HG03280 (cell line): Measurements from ENCODE around the gene ZBTB3.
"Not testable (repeated sequence)": the region's sequence is repeated elsewhere in the genome, so short reads cannot be mapped to it uniquely, and the experiment has no call there.

Experiments used
- ATAC-seq: cut with Tn5 transposase; IDR thresholded peaks from one replicate; pipeline ENCODE4 v1.9.1; 2021; ENCODE audit warnings: mild to moderate bottlenecking, moderate library complexity; ENCODE audit not compliant: unreplicated experiment

The ZBTB3 gene

DNA sequence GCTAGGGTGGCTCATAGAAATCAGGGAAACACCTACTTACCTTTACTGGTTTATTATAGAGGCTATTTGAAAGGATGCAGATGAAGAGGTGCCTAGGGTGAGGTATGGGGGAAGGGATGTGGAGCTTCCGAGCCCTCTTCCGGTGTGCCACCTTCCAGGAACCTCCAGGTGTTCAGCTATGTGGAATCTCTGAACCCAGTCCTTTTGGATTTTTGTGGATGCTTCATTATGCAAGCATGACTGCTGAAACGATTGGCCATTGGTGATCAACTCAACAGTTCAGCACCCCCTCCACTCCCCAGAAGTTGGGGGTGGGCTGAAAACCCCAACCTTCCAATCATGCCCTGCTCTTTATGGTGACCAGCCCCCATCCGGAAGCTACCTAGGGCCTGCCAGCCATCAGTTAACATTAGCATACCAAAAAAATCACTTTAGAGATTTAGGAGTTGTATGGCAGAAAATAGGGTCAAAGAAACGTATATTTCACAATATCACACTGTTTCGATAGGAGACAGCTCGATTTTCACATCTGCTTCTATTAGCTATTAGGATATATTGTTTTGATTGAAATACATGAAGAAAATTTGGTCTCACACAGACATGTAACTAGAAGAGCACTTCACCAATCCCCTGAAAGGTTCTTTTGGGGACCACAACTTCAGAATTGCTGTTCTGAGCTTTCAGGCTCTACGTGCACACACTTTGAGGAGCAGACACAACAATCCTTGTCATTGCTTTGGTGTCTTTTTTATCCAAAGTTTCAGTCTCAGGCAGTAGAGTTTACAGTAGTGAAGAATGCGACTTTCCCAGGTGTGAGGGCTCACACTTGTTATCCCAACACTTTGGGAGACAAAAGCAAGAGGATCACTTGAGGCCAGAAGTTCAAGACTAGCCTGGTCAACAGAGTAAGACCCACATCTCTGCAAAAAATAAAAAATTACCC, 4.2 kb upstream of the ZBTB3 start:
- ATAC-seq: no peak

DNA sequence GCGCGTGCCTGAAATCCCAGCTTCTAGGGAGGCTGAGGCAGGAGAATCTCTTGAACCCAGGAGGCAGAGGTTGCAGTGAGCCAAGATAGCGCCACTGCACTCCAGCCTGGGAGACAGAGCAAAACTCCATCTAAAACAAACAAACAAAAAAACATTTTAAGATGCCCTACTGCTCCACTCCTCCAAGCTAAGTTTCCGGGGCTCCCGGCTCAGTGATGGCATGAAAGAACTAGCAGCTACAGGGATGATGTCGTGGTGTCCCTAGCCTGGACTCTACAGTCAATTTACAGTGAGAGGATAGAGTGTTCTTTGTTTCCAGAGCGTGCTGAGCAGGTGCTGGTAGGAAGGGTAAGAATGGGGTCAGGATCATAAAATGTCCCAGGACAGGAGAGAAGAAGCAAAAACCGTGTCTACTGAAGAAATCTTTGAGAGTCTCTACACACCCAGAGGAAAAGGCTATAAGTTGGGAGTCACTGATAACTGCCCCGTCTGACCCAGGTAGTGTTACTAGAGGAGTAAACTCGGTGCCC, 1.2 kb upstream of the ZBTB3 start:
- ATAC-seq: no peak

DNA sequence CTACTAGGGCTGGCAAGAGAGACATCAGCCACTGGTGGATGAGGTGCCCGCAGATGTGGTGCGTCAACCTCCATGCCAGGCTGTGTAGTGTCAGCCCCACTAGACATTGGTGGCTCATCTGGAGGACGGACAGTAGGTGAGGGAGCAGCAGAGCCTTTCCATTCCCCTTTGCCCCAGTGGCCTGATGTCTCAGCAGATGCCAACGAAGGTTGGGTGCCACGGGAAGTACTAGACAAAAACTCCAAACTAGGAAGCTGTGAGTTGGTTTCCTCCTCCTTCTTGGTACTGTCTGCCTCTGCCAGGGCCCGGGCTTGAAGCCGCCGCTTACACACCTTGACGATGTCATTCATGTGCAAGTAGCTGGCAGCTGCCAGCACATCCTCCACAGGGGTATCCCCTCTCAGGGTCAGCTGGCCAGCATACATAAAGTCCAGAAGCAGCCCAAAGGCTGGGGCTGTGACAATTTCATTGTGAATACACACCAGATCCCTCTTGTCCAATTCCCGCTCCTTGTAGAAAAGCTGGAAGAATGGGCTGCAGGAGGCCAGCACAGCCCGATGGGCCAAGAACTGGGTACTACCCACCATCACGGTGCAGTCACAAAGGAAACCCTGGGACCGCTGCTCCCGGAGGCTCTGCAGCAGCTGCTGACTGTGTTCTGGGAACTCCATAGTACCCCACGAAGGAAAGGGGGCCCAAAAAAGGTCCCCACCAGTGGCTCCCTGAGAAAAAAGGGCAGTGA, 795 bp downstream of the ZBTB3 start:
- peak; percentile 4 for ATAC-seq

GRCh38 chr11:62752177-62752785, 1.7 kb downstream of the ZBTB3 start:
- ATAC-seq: no peak

DNA sequence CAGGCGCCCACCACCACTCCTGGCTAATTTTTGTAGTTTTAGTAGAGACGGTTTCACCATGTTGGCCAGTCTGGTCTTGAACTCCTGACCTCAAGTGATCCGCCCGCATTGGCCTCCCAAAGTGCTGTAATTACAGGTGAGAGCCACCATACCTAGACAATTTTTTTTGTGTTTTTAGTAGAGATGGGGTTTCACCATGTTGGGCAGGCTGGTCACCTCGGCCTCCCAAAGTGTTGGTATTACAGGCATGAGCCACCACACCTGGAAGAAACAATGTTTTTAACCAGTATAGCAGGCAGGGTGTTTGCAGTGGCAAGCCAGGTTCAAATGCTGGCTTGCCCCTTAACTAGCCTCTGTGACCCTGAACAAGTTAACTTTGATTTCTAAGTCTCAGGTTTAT, 4.0 kb downstream of the ZBTB3 start:
- ATAC-seq: not testable (repeated sequence)

GRCh38 chr11:62747475-62748160, 6.3 kb downstream of the ZBTB3 start:
- no peak for ATAC-seq

DNA sequence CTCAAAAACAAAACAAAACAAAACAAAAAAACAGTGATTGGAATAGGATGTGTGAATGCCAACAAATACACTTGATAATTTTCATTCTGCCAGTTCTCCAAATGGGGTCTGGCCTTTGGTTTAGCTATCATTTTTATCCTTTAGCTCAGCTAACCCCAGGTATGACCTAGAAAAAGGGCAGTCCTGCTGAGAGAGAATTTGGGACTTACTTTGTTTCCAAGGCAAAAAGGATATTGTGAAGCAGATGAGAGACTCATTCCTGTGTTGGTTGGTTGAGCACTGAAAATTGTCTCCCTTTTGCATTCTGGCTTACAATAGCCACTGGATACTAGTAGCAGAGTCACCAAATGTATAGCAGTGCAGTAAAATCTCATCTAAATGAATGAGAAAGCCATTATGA, 16.8 kb downstream of the ZBTB3 start:
- no peak for ATAC-seq

DNA sequence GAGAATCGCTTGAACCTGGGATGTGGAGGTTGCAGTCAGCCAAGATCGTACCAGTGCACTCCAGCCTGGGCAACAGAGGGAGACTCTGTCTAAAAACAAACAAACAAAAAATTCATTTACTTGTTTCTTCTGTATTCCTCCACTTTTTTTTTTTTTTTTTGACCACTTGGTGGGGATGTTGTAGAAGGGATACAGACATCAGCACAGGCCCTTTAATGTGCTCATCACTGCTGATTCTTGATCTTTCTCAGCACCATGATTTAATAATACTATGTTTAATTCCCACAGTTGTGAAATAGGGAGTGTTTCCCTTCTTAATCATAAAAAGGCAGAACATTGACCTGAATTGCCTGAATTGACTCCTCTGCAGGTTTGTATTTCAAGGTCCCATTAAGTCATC, 21.1 kb downstream of the ZBTB3 start:
- no peak for ATAC-seq

DNA sequence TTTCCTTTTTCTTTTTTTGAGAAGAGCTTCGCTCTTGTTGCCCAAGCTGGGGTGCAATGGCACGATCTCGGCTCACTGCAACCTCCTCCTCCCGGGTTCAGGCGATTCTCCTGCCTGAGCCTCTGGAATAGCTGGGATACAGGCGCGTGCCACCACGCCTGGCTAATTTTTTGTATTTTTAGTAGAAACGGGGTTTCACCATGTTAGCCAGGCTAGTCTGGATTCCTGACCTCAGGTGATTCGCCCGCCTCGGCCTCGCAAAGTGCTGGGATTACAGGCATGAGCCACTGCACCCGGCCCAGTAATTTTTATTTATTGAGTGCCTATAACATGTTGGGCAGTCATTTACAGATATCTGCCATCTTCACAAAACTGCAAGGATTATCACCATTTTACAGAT, 23.9 kb downstream of the ZBTB3 start:
- ATAC-seq: not testable (repeated sequence)

GRCh38 chr11:62728171-62728988, 25.6 kb downstream of the ZBTB3 start, which contains the start of gene TTC9C:
Gene TTC9C (plus strand): TSS chr11:62728486. CDS start chr11:62728849, 363 bp downstream.
- ATAC-seq: peak; percentile 12

DNA sequence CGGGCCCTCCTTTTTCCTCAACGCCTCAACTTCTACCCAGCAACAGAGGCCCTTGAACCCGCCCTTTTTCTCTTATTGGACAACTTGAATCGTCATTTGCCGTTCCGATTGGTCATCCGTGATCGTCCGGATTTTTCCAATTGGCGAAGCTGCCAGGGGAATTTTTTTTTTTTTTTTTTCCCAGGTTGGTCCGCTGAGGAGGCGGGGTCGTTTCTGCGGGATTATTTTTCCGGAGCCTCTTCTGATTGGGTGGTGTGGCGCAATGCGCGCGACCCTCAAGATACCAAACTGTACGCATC, 26.1 kb downstream of the ZBTB3 start:
- peak; percentile 59 for ATAC-seq

GRCh38 chr11:62727165-62727871, 26.6 kb downstream of the ZBTB3 start, which contains the start of gene HNRNPUL2:
Gene HNRNPUL2 (minus strand): TSS chr11:62727457. CDS start chr11:62727156, 301 bp downstream.
- ATAC-seq: peak; percentile 74

- peak; percentile 5 for ATAC-seq
Observed at GRCh38 chr11:62726915-62727164, 27.1 kb downstream of the ZBTB3 start.

GRCh38 chr11:62726156-62726914, 27.6 kb downstream of the ZBTB3 start:
- no peak for ATAC-seq

GRCh38 chr11:62725646-62726045, 28.3 kb downstream of the ZBTB3 start:
- no peak for ATAC-seq

- ATAC-seq: no peak
Observed at GRCh38 chr11:62724171-62724570, 29.8 kb downstream of the ZBTB3 start.

DNA sequence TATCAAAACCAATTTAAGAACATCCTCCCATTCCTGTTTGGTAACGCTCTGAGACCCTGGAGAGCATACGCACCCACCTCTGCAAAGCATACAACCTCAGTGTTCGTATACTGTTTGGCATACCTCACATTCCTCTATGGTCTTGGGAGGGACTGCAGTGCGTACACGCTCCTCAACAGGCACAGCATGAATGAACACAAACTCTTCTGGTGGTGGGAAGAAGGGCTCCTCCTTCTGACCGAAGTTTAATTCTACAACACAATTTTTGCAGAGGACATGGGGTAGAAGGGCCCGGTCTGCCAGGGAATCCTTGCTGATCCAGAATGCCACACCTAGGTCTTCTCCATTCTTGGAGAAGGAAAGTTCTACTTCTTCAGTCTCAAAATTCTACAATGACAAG, 32.0 kb downstream of the ZBTB3 start:
- ATAC-seq: no peak

- ATAC-seq: no peak
Observed at GRCh38 chr11:62719302-62719978, 34.5 kb downstream of the ZBTB3 start.
